SKM-1 treated with dmso at 0.1 percent for 144 hours (cell line): Measurements from ENCODE around the gene NFATC1.

ENCODE experiments used
- DNase-seq: peaks from one replicate; lab custom pipeline; 2025; ENCODE audit not compliant: unreplicated experiment; lab: John Stamatoyannopoulos, UW

Gene NFATC1

GRCh38 chr18:79395761-79396404 lies at the start of gene NFATC1:
Gene NFATC1 (plus strand): TSS chr18:79395930. CDS start chr18:79396225, 295 bp downstream.
- no peak for DNase-seq

GRCh38 chr18:79345981-79346380 lies 49.7 kb upstream of the NFATC1 start:
- DNase-seq = no peak

GRCh38 chr18:79348066-79348465 lies 47.7 kb upstream of the NFATC1 start:
- no peak for DNase-seq

GRCh38 chr18:79352432-79352831 lies 43.3 kb upstream of the NFATC1 start:
- no peak for DNase-seq

- no peak for DNase-seq
These were observed 42.5 kb upstream of the NFATC1 start for GRCh38 chr18:79353267-79353666.

- DNase-seq = no peak
These were observed 41.4 kb upstream of the NFATC1 start for GRCh38 chr18:79354350-79354749.

GRCh38 chr18:79355433-79356335 lies 40.0 kb upstream of the NFATC1 start:
- DNase-seq = no peak

- DNase-seq = no peak
These were observed 39.3 kb upstream of the NFATC1 start for GRCh38 chr18:79356435-79356834.

- DNase-seq = no peak
These were observed 34.8 kb upstream of the NFATC1 start for GRCh38 chr18:79360933-79361332.

- DNase-seq = no peak
These were observed 33.8 kb upstream of the NFATC1 start for GRCh38 chr18:79361766-79362522.

- DNase-seq = no peak
These were observed 30.0 kb upstream of the NFATC1 start for GRCh38 chr18:79365701-79366100.

GRCh38 chr18:79366177-79367094 lies 29.3 kb upstream of the NFATC1 start:
- DNase-seq = no peak

GRCh38 chr18:79367480-79367879 lies 28.2 kb upstream of the NFATC1 start:
- no peak for DNase-seq

- no peak for DNase-seq
These were observed 27.7 kb upstream of the NFATC1 start for GRCh38 chr18:79367989-79368388.

- no peak for DNase-seq
These were observed 27.0 kb upstream of the NFATC1 start for GRCh38 chr18:79368681-79369080.

GRCh38 chr18:79371561-79372121 lies 24.1 kb upstream of the NFATC1 start:
- no peak for DNase-seq

GRCh38 chr18:79372461-79372860 lies 23.3 kb upstream of the NFATC1 start:
- DNase-seq = no peak

- no peak for DNase-seq
These were observed 22.7 kb upstream of the NFATC1 start for GRCh38 chr18:79372991-79373390.

- no peak for DNase-seq
These were observed 22.0 kb upstream of the NFATC1 start for GRCh38 chr18:79373736-79374135.
